GM21528 (cell line): Measurements from ENCODE around the gene TNS4.

Experiments used
- ATAC-seq: cut with Tn5 transposase; IDR thresholded peaks from one replicate; pipeline ENCODE4 v1.9.1; 2021; ENCODE audit warnings: mild to moderate bottlenecking, moderate library complexity; ENCODE audit not compliant: unreplicated experiment, low FRiP score

The TNS4 gene

DNA sequence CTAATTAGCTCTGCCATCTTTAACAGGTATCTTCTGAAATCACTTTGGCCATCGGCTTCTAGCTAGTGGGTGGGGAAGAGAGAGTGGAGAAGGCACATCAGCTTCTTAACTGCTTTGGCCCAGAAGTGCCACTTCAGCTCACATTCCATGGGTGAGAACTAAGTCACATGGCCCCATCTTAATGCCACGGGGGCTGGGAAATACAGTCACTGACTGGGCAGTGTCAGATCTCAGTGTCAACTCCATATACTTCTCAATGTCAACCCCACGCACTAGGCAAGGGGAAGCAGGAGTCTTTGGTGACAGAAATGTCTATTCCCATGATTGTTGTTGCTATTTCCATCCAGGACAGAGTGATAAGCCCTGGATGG, 34.5 kb upstream of the TNS4 start:
- ATAC-seq, result no peak

DNA sequence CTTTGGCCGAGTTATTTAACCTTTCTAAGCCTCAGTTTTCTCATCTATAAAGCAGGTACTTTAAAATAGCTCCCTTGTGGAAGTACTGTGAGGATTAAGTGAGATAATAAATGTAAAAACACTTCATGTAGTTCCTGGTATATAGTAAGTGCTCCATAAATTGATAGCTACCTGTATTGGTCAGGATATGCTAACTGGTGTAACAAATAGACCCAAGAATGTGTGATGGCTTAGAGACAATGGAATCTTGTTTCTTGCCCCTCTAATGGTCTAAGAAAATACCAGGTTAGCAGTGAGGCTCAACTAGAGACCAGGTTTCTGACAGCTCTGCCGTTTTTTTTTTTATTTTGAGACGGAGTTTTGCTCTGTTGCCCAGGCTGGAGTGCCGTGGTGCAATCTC, 34.0 kb upstream of the TNS4 start:
- ATAC-seq, result no peak

DNA sequence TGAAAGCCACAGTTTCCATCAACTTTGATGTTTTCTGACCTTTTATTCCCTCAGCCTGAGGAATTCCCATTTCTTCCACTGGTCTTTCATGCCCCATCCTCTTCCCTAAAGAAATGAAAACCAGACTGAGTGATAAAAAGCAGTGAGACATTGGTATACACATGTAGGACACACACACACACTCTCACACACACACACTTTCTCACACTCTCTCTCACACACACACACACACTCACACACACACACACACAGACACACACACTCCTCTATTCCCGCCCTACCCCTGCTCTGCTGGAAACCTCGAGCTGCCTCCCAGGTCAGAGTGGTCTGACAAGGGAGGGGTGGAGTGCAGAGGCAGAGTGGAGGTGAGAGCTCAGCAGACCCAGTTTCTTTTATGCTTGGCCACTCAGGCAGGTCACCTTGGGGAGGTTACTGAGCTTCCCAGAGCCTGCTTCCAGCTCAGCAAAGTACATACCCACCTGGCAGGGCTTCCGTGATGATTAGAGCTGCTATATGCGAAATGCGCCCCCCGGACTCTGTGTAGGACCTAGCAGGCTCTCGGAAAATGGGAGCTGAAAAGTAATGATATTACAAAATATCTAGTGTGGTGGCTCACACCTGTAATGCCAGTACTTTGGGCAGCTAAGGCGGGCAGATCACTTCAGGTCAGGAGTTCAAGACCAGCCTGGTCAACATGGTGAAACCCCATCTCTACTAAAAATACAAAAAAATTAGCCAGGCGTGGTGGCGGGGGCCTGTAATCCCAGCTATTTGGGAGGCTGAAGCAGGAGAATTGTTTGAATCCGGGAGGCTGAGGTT, 33.2 kb upstream of the TNS4 start:
- no peak for ATAC-seq

DNA sequence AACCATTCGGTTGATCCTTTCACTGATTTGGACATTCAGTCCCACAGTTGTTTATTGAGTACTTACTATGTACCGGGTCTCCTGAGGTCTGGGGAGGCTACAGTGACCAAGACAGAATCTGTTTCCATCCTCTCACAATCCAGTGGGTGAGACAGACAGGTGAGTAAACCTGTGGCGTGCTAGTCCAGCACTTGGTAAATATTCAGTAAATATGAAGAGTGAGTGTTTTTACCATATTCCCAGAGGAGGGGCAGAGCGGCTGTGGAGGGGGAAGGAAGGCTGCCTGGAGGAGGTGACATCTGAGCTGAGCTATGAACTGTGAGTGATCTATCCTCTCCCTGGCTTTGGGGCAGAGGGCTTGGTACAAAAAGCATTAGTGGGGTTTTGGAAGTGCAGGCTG, 32.5 kb upstream of the TNS4 start:
- no peak for ATAC-seq

DNA sequence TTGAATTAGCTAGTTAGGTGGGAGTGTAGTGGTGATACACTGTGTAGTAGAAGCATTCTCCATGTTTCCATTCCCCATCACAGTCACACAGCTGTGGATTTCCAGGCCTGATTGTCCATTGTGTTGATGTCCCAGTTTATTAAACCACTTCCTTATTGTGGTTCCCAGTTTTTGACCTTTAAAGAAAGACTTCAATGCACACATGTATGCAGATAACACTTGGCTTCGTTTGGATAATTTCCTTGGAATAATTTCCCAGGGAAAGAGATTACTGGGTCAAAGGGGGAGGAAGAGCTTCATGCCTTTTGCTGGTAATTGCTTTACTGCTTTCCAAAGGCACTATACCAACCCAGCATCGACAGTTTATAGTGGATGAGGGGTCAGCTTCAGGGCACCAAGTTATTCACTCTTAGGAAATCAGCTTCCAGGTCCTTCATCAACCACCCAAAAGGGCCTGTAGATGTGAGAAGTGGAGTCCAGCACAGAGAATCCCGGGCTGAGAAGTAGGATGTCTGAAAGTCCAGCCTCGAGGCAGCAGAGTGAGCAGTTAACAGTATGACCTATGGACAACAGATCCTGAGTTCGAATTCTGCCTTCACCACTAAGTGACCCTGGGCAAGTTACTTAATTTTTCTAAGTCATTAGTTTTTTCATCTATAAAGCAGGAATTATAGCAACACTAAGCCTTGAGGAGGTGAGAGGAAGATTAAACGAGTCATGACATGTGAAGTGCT, 31.3 kb upstream of the TNS4 start:
- ATAC-seq, result no peak

DNA sequence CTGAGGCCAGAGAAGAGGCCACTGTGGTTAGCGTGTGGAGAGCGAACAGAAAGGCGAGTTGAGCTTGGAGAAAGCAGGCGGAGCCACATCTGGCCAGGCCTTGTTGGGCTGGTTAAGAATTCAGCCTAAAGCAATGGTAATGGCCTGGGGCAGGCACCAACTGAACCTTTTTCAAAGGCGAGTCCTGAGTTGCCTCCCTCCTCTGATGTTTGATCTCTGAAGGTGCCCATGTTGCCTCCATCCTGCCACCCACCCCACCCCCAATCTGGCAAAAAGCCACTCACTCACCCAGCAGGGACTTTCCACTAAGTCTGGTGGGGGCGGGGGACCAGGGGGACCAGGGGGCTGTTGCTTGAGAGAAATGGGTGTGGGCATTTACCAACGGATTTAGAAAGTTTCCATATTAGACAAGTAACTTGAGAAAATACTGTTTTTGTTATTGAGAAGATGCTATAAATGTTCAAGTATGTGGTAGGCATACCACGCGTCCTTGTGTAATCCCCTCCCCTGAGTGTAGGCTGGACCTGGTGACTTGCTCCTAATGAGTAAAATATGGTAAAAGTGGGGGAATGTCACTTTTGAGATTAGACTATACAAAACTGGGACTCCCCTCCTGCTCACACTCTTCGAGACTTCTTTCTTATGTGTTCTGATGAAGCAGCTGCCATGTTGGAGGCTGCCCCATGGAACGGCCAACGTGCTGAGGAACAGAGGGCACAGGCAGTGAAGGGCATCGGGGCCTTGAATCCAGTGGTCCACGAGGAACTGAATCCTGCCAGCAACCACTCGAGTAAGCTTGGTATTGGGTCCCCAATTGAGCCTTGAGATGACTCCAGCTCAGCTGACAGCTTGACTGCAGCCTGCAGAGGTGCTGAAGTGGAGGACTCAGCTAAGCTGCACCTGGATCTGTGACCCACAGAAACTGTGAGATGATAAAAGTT, 29.9 kb upstream of the TNS4 start:
- ATAC-seq, result no peak

DNA sequence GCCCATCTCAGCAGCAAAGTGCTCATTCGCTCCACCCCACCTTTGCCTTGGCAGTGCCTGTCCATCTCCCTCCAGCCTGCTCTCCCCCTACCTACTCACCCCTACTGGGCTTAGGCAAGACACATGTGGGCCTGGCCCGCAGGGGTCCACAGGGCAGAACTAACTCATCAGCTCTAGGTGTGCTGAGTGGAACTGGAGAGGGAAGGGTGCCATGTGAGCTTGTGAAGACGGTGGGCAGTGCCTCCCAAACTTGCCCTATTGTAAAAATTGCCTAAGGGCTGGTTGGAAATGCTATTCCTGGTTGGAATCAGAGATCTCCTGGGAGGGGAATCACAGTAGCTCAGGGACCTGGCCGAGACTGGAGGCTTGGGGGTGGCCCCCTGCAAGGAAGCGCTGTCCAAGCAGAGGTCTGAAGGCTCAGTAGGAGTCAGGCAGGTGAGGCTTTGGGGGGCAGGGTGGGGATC, 29.1 kb upstream of the TNS4 start:
- no peak for ATAC-seq

DNA sequence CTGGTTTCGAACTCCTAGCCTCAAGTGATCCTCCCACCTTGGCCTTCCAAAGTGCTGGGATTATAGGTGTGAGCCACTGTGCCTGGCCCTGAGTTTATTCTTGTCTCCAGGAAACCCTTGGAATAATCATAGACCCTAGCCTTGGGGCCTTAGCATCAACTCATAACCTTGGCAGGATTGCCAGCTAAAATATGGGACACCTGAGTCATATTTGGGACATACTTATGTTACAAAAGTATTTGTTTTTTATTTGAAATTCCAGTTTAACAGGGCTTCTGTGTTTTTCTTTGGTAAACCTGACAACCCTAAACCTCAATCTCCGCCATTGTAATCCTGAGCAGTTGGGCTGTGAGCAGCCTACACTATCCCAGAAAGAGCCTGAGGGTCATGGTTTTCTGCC, 28.6 kb upstream of the TNS4 start:
- ATAC-seq, result no peak

DNA sequence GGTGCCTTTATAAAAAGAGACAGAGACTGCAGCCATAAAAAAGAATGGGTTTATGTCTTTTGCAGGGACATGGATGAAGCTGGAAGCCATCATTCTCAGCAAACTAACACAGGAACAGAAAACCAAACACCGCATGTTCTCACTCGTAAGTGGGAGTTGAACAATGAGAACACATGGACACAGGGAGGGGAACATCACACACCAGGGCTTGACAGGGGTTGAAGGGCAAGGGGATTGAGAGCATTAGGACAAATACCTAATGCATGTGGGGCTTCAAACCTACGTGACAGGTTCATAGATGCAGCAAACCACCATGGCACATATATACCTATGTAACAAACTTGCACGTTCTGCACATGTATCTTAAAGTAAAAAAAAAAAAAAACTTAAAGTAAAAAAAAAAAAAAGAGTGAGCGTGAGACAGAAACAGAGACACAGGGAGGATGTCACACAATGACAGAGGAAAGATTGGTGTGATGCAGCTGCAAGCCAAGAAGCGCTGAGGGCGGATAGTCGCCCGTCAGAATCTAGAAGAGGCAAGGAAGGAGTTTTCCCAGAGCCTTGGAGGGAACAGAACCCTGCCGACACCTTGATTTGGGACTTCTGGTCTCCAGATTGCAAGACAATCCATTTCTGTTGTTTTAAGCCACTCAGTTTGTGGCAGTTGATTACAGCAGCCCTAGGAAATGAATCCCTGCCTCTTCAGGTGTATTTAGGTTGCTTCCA, 27.4 kb upstream of the TNS4 start:
- ATAC-seq, result no peak

DNA sequence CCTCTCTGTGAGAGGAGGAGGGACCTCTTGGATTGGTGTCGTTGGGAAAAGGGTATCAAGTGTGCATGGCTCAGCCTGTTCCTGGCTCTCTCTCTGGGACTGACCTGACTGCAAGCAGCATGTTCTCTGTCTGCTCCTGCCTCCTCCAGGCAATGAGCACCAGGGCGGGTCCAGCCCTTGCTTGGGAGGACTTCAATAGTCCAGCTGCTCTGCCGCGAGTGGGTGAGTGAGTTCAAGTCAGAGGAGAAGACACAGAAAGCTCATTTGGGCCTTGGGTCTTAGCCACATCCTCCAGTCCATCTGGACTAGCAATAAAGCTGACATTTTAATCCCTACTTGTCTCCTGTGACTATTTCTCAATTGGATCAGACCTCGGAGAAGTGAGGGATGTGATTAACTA, 25.2 kb upstream of the TNS4 start:
- ATAC-seq, result no peak

DNA sequence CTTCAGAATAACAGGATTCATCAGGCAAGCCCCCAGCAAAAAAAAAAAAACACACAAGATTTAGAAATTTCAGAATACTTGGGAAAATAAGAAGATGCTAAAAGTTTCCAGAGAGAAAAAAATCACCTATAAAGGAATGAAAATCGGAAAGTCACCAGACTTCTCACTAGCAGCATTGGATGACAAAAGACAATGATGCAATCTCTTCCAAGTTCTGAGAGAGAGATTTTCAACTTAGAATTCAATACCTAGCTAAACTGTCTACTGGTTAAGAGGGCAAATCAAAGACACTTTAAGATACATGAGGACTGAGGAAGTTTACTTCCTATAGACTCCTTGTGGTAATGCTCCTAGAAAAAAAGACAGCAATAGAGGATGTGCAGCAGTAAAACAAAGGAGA, 23.9 kb upstream of the TNS4 start:
- ATAC-seq, result no peak

DNA sequence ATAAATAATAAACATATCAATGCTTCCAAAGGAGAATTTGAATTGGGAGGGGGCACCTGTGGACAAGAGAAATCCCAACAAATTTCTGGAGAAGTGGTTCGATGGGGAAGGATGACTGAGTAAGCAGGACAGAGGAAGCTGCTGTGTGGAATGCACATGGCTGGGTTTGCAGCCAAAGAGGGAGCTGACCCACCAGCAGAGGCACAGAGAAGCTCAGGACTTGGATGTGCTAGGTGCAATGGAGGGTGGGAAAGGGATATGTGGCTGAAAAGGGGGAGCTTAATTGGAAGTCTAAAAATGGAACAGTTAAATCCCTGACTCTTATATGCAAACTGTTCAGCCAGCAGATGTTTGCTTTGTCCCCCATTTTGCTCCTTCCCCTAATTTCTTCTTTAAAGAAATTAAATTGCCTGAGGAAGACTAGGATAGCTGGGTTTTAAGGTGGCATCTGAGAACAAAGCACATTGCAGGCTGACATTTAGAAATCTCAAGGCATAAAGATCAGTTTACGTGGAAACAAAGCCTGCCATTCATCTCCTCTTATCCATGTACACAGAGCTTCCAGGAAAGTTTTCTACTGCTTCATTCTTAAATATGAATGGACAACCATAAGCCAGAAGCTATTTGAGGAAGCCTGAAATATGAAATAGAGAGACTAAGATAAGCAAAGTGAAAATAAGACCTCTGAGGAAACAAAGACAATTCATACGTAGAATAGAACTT, 23.0 kb upstream of the TNS4 start:
- ATAC-seq, result no peak

DNA sequence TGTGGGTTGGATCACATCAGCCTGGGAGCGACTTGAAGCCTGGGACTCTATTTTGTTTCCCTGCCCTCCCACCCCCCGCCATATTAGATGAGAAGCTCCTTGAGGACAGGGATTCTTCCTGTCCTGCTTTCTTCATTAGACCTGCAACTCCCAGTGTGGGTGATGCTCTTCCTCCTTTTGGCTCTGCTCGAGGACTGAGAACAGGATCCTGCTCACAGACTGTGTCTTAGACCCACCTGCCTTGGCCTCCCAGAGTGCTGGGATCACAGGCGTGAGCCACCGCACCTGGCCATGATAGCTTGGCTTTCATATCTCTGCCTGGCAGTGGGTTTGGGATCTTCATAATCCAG, 21.5 kb upstream of the TNS4 start:
- ATAC-seq, result no peak

DNA sequence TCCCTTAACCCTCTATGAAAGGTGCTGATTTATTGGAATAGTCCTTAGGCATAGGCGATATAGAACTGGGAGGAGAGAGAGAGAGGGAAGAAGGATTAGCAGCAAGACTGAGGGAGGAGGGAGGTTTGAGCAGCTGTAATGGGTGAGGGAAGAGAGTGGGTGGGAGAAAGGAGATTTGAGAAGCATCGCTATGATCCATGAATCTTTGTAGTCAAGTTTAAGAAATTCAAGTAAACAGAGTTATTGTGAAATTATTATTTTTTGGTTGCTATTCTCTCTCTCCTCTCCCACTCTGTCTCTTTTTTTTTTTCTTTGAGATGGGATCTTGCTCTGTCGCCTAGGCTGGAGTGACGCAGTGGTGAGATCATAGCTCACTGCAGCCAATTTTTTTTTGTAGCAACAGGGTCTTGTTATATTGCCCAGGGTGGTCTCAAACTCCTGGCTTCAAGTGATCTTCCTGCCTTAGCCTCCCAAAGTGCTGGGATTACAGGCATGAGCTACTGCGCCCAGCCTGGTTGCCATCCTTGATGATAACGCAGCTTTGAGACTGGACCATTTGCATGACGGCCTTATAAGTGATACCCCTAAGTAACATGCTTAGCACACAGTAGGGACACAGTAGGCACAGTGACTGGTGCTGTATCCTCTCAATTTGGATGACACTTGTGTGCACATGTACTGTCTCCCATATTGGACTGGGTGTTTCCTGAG, 21.0 kb upstream of the TNS4 start:
- no peak for ATAC-seq

DNA sequence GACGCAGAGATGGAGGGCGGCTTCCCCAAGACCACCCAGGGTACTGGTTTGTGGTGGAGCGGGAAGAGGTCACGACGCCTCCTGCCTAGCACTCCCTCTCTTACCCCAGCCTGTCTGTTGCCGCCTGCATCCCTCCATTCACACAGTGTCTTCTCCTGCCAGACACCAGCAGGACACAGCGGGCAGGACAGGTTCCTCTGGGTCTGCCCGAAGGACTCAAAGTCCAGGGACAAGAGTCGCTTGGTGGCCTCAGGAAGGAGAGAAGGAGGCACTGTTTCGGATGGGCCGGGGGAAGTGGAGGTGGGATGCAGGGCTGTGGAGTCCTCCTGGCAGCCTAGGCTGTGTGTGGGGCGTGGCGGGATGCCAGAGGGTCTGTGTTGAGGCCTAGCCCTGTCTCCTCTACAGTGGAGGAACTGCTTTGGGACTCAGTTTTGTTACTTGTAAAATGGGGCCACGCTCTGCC, 19.6 kb upstream of the TNS4 start:
- no peak for ATAC-seq

DNA sequence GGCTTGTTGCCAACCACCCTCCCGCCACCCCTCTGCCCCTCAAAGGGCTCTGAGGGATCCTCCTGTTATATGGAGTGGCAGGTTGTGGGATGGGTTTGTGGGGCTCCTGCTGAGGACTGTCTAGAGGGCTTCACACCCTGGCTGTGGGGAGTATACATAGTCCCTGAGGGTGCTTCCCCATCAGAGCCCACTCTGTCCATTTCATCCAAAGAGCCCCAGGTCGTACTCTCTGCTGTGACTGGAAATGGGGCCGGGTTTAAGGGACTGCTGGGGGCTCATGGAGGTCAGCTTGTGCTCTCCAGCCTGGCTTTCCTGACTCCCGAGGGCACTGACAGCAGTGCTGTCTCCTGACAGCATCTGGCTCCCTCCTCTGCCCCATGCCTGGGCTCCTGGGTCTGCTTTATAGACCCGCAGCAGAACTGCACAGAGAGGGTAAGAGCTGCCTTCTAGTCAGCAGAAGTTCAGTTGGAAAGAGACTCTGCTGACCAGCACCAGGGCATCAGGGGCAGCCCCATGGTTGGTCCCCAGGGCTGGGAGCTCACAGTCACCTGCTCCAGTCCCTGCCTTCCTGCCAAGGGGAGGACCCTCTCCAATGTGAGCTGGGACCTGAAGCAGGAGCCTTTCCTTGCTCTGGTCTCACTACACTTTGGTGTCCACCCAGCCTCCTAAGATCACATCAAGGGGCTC, 17.8 kb upstream of the TNS4 start:
- ATAC-seq, result no peak

DNA sequence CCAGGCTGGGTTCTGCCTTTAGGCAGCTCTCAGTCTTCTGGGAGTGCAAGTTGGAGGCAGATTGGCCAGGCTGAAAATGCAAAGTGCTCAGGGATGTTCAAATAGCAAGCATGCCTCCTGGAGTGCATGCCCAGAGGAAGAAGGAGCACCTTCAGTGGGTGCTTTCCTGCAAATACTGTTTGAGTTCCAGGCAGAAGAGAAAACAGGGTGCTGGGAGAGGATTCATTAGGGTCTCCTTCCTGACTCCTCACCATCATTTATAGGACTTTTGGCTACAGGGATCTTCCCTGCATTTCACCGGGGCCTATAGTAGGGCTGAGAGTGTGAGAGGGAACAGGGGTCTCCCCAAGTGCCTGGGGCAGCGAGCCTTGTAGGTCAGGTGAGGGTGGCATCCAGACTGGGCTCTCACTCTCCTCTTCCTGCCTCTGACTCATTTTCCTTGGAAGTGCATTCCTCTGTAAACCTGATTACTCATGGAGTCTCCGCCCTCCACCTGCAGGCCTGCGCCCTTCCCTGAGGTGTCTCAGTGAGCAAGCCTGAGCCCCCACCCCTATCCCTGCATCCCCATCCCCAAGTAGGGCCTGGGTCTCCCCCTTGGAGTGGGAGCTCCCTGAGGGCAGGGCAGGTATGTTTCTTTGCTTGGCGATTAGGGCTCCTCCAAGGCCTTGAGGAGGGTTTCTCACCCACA, 17.1 kb upstream of the TNS4 start:
- ATAC-seq, result no peak

DNA sequence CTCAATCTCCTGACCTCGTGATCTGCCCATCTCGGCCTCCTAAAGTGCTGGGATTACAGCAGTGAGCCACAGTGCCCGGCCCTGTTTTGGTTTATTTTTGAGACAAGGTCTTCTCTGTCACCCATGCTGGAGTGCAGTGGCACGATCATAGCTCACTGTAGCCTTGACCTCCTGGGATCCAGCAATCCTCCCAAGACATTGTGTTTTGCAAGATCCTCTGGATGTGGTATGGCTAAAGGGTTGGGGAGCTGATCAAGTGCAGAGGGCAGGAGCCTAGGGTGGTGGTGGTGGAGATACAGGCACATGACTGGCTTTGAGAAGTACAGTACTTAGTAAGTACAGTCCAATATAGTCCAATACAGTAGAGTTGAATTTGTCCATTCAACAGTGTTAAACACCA, 16.6 kb upstream of the TNS4 start:
- ATAC-seq, result no peak
